HG03039 (cell line): Measurements from ENCODE around the gene NCKAP5.

Experiments used
- ATAC-seq: cut with Tn5 transposase; IDR thresholded peaks from one replicate; pipeline ENCODE4 v1.9.1; 2021; ENCODE audit warnings: mild to moderate bottlenecking, moderate library complexity; ENCODE audit not compliant: unreplicated experiment

The NCKAP5 gene

GRCh38 chr2:132923787-132924186, 644.5 kb downstream of the NCKAP5 start:
- ATAC-seq = no peak

GRCh38 chr2:132915812-132916549, 652.3 kb downstream of the NCKAP5 start:
- ATAC-seq = no peak

- no peak for ATAC-seq
Measured at GRCh38 chr2:132911726-132912724, 656.2 kb downstream of the NCKAP5 start.

GRCh38 chr2:132910432-132910831, 657.8 kb downstream of the NCKAP5 start:
- ATAC-seq = no peak

GRCh38 chr2:132909427-132909826, 658.8 kb downstream of the NCKAP5 start:
- no peak for ATAC-seq

GRCh38 chr2:132904142-132904842, 664.0 kb downstream of the NCKAP5 start:
- ATAC-seq = no peak

- ATAC-seq = no peak
Measured at GRCh38 chr2:132902626-132903025, 665.6 kb downstream of the NCKAP5 start.

GRCh38 chr2:132901661-132902060, 666.6 kb downstream of the NCKAP5 start:
- ATAC-seq = no peak

- ATAC-seq = no peak
Measured at GRCh38 chr2:132897111-132897510, 671.2 kb downstream of the NCKAP5 start.

- no peak for ATAC-seq
Measured at GRCh38 chr2:132896073-132896472, 672.2 kb downstream of the NCKAP5 start.

GRCh38 chr2:132891498-132891897, 676.8 kb downstream of the NCKAP5 start:
- no peak for ATAC-seq

GRCh38 chr2:132886574-132886973, 681.7 kb downstream of the NCKAP5 start:
- ATAC-seq = no peak

- ATAC-seq = no peak
Measured at GRCh38 chr2:132884705-132885104, 683.6 kb downstream of the NCKAP5 start.

GRCh38 chr2:132884292-132884691, 684.0 kb downstream of the NCKAP5 start:
- ATAC-seq = no peak

GRCh38 chr2:132883430-132883829, 684.8 kb downstream of the NCKAP5 start:
- ATAC-seq = no peak

GRCh38 chr2:132881546-132881945, 686.7 kb downstream of the NCKAP5 start:
- ATAC-seq = no peak

- no peak for ATAC-seq
Measured at GRCh38 chr2:132877923-132878322, 690.3 kb downstream of the NCKAP5 start.

GRCh38 chr2:132876745-132877391, 691.4 kb downstream of the NCKAP5 start:
- ATAC-seq = no peak

GRCh38 chr2:132875193-132875592, 693.1 kb downstream of the NCKAP5 start:
- ATAC-seq = no peak

- ATAC-seq = no peak
Measured at GRCh38 chr2:132873738-132874137, 694.5 kb downstream of the NCKAP5 start.

- ATAC-seq = no peak
Measured at GRCh38 chr2:132871831-132872230, 696.4 kb downstream of the NCKAP5 start.
